ENCODE data around the gene TTLL5.
"Not testable (repeated sequence)": the region's sequence is repeated elsewhere in the genome, so short reads cannot be mapped to it uniquely, and the experiment has no call there.

The TTLL5 gene

GRCh38 chr14:75650253-75651058, 10.6 kb upstream of the TTLL5 start:
- DNase-seq: no peak

DNA sequence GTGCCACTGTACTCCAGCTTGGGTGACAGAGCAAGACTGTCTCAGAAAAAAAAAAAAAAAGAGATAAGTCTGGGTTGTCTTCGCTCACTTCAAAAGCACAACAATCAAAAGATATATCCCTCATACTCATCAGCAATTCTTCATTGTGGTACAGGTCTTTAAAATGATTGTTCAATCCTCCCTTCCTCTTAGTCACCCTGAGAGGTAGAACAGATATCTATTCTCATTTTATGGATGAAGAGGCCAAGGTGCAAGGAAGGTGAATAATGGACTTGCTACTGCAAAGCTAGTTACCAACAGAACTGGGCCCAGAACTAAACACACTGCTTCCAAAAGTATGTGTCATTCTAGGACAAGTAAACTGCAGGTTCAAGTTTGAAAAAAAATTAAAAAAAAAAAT, 7.5 kb upstream of the TTLL5 start:
- no peak for DNase-seq

- peak; percentile 48 for DNase-seq
These were observed 6.8 kb upstream of the TTLL5 start for GRCh38 chr14:75654127-75654732.

DNA sequence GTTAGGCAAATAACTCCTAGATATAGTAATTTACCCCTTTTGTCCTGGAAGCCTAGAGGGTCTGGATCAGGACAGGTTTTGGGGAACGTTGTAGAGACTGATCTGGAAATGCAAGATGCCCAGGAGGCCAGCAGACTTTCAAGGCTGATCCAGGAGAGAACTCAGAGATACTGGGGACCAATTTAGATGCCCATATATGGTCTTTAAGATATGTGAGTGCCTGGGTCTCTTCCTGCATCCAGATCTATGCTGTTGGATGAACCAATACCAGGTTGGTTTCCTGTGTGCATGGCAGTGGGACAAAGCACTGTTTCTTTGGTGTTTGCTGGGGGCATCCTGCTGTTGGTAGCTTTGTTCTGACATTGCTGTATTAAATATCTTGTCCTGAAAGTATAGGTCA, 5.8 kb upstream of the TTLL5 start:
- no peak for DNase-seq

DNA sequence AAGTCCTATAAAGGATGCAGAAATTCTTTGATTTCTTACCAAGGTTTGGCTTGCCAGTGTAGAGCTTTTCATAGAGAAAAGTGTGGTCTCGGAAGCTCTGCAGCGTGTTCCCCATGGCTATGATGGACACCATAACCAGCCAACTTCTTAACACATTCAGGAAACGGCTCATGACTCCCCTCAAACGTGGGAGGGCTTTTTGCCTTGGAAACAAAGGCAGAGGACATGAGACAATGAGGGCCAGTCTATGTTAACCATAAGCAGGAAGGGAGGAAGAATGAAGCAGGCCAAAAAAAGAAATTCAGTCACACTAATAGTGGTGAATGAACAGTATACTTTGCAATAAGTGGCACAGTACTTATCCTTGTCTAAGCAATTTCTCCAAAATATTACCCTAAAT, 3.7 kb upstream of the TTLL5 start:
- no peak for DNase-seq

GRCh38 chr14:75658957-75659356, 2.1 kb upstream of the TTLL5 start:
- DNase-seq: no peak

GRCh38 chr14:75660238-75660629, 812 bp upstream of the TTLL5 start:
- no peak for DNase-seq

GRCh38 chr14:75661499-75661814, 411 bp downstream of the TTLL5 start:
- no peak for DNase-seq

DNA sequence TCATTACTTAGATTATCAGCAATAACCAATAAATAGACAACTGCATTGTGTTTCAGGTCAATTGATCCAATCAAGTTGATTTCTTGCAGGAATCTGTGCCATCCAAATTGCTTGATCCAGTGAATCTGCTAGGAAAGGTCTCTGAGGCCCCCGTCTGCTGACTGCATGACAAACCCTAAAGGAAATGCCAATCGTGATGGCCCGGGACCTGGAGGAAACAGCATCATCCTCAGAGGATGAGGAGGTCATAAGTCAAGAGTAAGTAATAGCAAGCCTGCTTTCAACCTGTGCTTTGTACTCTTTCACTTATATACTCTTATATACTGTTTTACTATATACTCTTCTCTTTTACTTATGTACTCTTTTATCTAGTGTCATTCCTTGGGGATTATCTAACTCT, 1.9 kb downstream of the TTLL5 start:
- DNase-seq: no peak

GRCh38 chr14:75667099-75667765, 6.2 kb downstream of the TTLL5 start:
- no peak for DNase-seq

GRCh38 chr14:75672605-75673192, 11.7 kb downstream of the TTLL5 start:
- no peak for DNase-seq

- no peak for DNase-seq
These were observed 12.4 kb downstream of the TTLL5 start for GRCh38 chr14:75673345-75674035.

GRCh38 chr14:75675265-75675960, 14.4 kb downstream of the TTLL5 start:
- DNase-seq: no peak

DNA sequence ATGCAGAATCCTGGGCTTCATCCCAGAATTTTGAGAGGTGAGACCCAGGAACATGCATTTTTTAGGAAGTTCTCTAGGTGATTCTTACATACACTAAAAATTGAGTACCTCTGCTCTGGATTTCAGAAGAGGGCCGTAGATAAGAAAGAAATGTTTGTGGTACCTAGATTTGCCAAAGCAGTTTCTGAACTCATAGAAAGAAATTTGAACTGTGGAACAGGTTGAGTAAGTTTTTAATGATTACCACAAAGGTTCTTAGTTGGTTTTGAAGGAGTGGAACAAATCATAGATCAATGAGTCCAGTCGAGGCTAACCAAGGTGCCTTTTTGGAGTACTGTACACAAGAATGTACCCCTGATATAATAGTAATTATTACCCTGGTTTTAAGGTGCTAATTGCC, 24.9 kb downstream of the TTLL5 start:
- no peak for DNase-seq

DNA sequence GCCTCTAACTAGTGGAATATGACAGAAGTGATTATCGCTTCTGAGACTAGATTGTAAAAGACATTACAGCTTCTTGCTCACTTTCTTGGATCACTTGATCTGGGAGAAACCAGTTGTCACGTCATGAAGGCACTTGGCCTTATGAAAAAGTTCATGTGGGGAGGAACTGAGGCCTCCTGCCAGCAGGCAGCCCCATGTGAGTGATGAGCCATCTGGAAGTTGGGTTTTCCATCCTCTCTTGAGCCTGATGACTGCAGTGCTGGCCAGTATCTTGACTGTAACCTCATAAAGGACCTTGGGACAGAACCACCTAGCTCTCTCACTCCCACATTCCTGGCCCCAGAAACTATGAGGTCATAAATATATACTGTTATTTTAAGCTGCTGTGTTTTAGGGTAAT, 28.0 kb downstream of the TTLL5 start:
- DNase-seq: peak; percentile 26

GRCh38 chr14:75690010-75690409, 29.0 kb downstream of the TTLL5 start:
- DNase-seq: no peak

- not testable (repeated sequence) for DNase-seq
These were observed 34.0 kb downstream of the TTLL5 start for GRCh38 chr14:75695025-75695424.

DNA sequence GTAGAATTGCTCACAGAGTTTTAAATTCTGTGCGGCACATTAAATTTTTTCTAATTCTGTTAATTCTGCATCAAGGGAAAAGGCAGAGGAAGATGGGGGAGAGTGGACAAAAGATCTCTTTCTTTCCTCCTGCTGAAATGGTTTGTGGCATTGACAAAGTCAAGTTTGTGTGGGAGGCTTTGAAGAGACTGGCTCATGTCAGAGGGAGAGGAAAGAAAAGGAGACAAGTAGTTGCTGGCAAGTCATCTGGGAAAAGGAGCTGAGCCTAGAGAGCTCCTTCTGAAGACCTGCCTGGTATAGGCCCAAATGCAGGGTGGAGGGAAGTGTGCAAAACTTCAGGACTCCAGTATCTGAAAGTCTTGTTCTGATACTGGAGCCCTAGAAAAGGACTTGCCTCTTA, 36.3 kb downstream of the TTLL5 start:
- DNase-seq: no peak

DNA sequence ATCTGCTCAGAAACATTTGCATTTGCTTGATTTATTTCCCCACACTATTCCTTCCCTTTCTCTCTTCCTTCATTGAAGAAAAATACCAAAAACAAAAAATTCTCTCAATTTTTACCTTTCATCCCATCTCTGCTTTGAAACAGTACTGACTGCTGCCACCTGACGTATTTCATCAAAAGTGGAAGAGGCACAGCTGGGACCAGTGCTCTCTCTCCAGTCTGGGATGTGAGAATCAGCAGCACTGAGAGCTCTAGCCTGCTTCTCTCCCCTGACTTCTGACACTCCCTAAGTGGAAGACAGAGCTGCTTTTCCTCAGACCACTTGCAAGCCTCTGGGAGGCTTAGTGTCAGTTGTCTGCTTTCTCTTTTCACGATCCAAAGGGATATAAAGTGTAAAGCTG, 36.9 kb downstream of the TTLL5 start:
- DNase-seq: no peak

GRCh38 chr14:75699331-75699730, 38.3 kb downstream of the TTLL5 start:
- DNase-seq: no peak

DNA sequence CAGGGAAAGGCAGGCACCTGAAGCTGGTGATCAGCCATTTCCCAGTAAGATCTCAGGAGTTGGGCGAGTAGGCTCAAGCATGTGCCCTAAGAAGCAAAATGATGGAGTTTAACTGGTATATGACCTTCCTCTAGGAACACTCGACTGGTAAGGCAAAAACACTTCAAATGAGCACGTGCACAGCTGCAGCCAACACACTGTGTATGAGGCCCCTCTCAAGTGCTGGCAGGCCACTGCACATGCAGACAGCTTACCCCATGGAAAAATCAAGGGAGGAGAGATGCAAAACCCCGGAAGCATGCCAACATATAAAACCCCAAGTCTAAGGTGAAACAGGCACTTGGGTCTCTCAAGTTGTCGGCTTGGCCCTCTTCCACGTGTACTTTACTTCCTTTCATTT, 39.2 kb downstream of the TTLL5 start:
- no peak for DNase-seq

DNA sequence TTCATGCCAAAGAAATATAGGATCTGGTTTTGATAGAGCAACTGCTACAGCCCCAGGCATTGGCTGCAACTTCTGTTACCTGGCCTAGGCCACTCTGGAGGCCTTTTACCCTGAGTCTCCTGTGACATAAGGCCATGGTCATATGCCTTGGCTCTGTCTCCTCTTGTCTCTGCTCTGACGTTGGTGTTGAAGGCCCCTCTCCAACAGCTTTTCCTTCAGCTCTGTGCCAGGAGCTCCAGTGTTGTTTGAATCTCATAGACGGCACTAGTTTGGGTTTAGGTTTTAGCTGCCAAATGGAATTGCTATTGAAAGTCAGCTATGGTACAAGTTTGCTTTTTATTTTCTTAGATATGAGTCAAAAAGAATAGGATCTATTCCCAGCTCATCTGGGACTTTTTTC, 41.1 kb downstream of the TTLL5 start:
- no peak for DNase-seq
